Measurements from ENCODE around the gene MRPS22.

- TF ChIP-seq, protein P1, sequence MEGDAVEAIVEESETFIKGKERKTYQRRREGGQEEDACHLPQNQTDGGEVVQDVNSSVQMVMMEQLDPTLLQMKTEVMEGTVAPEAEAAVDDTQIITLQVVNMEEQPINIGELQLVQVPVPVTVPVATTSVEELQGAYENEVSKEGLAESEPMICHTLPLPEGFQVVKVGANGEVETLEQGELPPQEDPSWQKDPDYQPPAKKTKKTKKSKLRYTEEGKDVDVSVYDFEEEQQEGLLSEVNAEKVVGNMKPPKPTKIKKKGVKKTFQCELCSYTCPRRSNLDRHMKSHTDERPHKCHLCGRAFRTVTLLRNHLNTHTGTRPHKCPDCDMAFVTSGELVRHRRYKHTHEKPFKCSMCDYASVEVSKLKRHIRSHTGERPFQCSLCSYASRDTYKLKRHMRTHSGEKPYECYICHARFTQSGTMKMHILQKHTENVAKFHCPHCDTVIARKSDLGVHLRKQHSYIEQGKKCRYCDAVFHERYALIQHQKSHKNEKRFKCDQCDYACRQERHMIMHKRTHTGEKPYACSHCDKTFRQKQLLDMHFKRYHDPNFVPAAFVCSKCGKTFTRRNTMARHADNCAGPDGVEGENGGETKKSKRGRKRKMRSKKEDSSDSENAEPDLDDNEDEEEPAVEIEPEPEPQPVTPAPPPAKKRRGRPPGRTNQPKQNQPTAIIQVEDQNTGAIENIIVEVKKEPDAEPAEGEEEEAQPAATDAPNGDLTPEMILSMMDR (IDR thresholded peaks at IDR 0.05; ENCODE audit: low read depth, low read length, poor library complexity, severe bottlenecking), result no peak
- no peak for TF ChIP-seq EZH2phosphoT487 (IDR thresholded peaks at IDR 0.05; ENCODE audit: borderline replicate concordance, low read length)
Measured at GRCh38 chr3:139326131-139326530, 17.7 kb upstream of the MRPS22 start.
